ENCODE results near the gene STX11.
"Not testable (repeated sequence)": the region's sequence is repeated elsewhere in the genome, so short reads cannot be mapped to it uniquely, and the experiment has no call there.

STX11 gene

DNA sequence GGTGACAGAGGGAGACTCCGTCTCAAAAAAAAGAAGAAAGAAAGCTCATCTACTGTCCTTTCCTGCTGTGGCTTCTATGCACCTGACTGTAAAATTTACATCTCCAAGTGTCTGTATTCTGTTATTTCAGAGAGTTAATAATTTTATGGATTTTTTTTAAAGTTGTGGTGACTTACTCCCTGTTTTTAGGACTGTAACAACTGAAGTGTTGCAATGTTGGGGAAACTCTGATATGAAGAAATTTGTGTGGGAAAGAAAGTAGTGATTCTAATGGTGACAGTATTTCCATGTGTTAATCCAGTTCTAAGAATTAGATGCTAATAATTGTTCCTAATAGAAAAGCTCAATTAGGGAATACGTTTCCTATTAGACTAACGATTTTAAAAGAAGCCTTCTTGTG lies 27.4 kb downstream of the STX11 start:
- H3K4me3 ChIP-seq (ENCODE audit: low read depth, low read length) = no peak overlapping the region
- TF ChIP-seq, protein P1, sequence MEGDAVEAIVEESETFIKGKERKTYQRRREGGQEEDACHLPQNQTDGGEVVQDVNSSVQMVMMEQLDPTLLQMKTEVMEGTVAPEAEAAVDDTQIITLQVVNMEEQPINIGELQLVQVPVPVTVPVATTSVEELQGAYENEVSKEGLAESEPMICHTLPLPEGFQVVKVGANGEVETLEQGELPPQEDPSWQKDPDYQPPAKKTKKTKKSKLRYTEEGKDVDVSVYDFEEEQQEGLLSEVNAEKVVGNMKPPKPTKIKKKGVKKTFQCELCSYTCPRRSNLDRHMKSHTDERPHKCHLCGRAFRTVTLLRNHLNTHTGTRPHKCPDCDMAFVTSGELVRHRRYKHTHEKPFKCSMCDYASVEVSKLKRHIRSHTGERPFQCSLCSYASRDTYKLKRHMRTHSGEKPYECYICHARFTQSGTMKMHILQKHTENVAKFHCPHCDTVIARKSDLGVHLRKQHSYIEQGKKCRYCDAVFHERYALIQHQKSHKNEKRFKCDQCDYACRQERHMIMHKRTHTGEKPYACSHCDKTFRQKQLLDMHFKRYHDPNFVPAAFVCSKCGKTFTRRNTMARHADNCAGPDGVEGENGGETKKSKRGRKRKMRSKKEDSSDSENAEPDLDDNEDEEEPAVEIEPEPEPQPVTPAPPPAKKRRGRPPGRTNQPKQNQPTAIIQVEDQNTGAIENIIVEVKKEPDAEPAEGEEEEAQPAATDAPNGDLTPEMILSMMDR (IDR thresholded peaks at IDR 0.05; ENCODE audit: borderline replicate concordance, insufficient read depth, low read depth, low read length) = no peak

DNA sequence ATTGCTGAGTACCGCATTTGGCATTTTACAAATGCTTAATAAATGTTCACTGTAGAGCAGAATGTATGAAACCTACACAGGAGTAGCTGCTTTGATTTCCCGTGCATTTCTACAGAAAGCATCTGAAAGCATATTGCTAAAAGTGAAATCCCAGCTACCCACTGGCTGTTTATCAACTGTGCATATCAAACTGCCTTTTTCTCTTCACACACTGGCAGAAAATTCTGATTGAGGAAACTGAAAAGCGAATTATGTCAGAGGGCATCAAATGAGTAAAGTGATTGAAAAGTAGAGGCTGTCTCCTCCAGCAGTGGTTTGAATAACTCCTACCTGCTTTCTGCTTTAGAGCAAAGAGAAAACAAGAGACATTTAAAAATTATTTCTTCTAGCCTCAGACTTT lies 28.0 kb downstream of the STX11 start:
- H3K4me3 ChIP-seq (ENCODE audit: low read depth, low read length) = no peak overlapping the region
- TF ChIP-seq, protein P1 (IDR thresholded peaks at IDR 0.05; ENCODE audit: borderline replicate concordance, insufficient read depth, low read depth, low read length) = no peak

DNA sequence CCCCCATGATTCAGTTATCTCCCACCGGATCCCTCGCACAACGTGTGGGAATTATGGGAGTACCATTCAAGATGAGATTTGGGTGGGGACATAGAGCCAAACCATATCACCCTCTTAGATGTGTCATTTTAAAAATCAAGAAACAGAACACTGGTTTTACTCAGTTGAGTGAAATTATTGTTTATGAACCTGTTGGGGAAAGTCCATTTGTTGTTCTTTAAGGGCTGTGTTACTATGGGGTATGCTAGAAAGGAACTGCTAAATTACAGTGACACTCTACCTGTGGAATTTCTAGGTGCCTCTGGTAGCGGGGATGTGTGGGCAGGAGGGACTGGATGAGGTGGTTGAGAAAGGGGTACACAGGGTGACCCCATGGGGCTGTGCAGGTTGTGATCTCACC lies 28.9 kb downstream of the STX11 start:
- no peak overlapping the region for H3K4me3 ChIP-seq (ENCODE audit: low read depth, low read length)
- TF ChIP-seq, protein P1 (IDR thresholded peaks at IDR 0.05; ENCODE audit: borderline replicate concordance, insufficient read depth, low read depth, low read length) = no peak

DNA sequence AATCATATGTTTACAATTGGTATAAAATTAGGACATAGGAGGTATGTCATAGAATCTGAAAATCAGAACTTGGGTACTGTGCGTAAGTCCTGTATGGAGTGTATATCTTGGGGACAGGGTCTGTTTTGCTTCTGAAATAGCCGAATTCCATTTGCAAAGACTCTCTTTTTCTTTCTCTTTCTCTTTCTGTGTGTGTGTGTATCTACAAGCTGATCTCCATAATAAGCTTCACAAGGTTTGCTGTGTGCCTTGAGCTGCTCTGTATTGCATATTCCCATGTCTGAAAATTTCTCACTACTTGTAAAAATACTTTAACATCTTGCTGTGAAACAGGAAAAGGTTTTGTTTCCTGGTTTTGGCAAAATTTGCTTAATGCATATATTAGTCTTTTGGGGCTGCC lies 29.5 kb downstream of the STX11 start:
- H3K4me3 ChIP-seq (ENCODE audit: low read depth, low read length) = no peak overlapping the region
- TF ChIP-seq, protein P1 (IDR thresholded peaks at IDR 0.05; ENCODE audit: borderline replicate concordance, insufficient read depth, low read depth, low read length) = no peak

GRCh38 chr6:144180354-144180753 lies 30.0 kb downstream of the STX11 start:
- H3K4me3 ChIP-seq (ENCODE audit: low read depth, low read length) = not testable (repeated sequence)

DNA sequence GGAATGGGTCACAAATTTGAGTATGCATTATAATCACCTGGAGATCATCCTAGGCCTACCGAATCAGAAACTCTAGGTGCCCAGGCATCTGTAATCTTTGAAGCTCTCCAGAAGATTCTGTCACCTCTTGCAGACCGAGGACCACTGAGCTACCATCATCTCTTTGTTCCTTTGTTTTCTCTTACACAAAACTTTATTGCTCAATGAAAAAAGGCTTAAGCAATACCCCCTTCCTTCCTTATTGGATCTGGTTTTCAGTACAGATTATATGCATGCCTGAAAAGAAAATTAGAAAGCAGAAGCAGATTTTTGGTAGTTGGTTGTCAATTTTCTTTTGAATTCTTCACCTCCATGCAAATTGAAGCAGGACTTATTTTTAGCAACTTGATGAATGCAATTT lies 31.3 kb downstream of the STX11 start:
- H3K4me3 ChIP-seq (ENCODE audit: low read depth, low read length) = no peak overlapping the region
- TF ChIP-seq, protein P1 (IDR thresholded peaks at IDR 0.05; ENCODE audit: borderline replicate concordance, insufficient read depth, low read depth, low read length) = no peak

DNA sequence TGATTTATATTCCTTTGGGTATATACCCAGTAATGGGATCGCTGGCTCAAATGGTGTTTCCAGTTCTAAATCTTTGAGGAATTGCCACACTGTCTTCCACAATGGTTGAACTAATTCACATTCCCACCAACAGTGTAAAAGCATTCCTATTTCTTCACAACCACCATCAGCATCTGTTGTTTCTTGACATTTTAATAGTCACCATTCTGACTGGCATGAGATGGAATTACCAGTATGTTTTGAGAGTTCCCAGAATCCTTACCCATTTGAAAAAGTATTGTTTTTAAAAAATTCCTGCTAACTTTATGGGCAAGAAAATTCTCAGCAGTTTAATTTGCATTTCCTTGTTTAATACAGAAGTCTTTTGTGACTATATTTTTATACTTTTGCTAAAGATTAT lies 33.9 kb downstream of the STX11 start:
- H3K4me3 ChIP-seq (ENCODE audit: low read depth, low read length) = not testable (repeated sequence)

- TF ChIP-seq, protein P1 (IDR thresholded peaks at IDR 0.05; ENCODE audit: borderline replicate concordance, insufficient read depth, low read depth, low read length) = no peak
- H3K4me3 ChIP-seq (ENCODE audit: low read depth, low read length) = no peak overlapping the region
Observed at GRCh38 chr6:144185133-144185836, 35.0 kb downstream of the STX11 start.
